ENCODE measurements around the gene BEST2.
A peak's percentile ranks its signal among the peaks of the same experiment; 100 is the strongest.

The BEST2 gene

GRCh38 chr19:12769689-12770088, 18.1 kb downstream of the BEST2 start:
- Histone ChIP-seq H3K23ac (ENCODE audit: low read length in 2 of 2) (no peak overlapping the region), H3K79me1 (replicated peaks; ENCODE audit: low read length, poor library complexity, severe bottlenecking) (peaks cover 6% of the 10 kb centered on the region), H2AFZ (ENCODE audit: low read depth, low read length) (no peak overlapping the region), H4K91ac (ENCODE audit: low read length) (no peak overlapping the region), H2BK5ac (ENCODE audit: low read depth, low read length, poor library complexity, severe bottlenecking) (no peak overlapping the region), H3K27ac (ENCODE audit: low read length, poor library complexity, severe bottlenecking) (no peak overlapping the region), H3K18ac (ENCODE audit: low read depth in 1 of 2, low read length in 2 of 2) (no peak overlapping the region), H2BK12ac (ENCODE audit: low read length in 2 of 2) (no peak overlapping the region), H3K4me1 (ENCODE audit: control insufficient read depth, insufficient read depth, low read depth, low read length) (peaks cover 7% of the 10 kb centered on the region), H2BK15ac (ENCODE audit: low read depth, poor library complexity, severe bottlenecking) (no peak overlapping the region), H3K14ac (ENCODE audit: low read length in 2 of 2) (no peak overlapping the region), H4K8ac (ENCODE audit: low read length) (no peak overlapping the region), H3K4me2 (ENCODE audit: low read length, poor library complexity, severe bottlenecking) (peak overlapping the region; percentile 30), H3K4me3 (ENCODE audit: insufficient read depth in 1 of 2, low read depth in 1 of 2, low read length in 2 of 2) (no peak overlapping the region), H2BK120ac (ENCODE audit: low read depth, low read length) (no peak overlapping the region), H3K4ac (ENCODE audit: low read depth in 1 of 2, low read length in 2 of 2) (no peak overlapping the region), H3K9ac (ENCODE audit: low read length) (no peak overlapping the region), H3K36me3 (ENCODE audit: control insufficient read depth in 1 of 2, insufficient read depth in 2 of 2, low read depth in 1 of 2, low read length in 2 of 2) (peaks cover 40 to 56% of the 10 kb centered on the region in 2 experiments), H3K9me3 (ENCODE audit: control insufficient read depth, low read length) (no peaks in the 10 kb centered on the region), H3K27me3 (ENCODE audit: control insufficient read depth in 1 of 2, insufficient read depth in 1 of 2, low read length in 2 of 2) (no peaks in the 10 kb centered on the region), H2AK5ac (ENCODE audit: low read length, severe bottlenecking) (no peak overlapping the region)
- WGBS, result 52% methylated on average over 37 of the region's 37 CpGs
- DNase-seq, result no peak

DNA sequence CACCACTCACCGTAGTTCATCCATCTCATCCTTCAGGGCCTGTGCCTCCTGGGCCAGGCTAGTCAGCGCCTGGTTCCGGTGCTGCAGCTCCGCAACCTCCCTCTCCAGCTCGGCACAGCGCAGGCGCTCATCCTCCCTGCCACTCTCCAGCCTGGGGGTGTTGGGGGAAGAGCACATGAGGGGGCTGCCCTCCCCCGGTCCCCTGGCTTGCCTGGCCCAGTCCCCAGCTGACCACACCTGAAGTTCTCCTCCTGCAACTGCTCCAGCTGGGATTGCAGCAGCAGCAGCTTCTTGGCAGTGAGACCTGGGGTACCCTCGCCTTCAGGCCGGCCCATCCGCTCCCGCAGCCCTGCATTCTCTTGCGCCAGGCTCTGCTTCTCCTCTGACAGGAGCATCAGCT, 19.3 kb downstream of the BEST2 start:
- Histone ChIP-seq H2BK120ac (ENCODE audit: low read depth, low read length) (no peak overlapping the region), H3K4me2 (ENCODE audit: low read length, poor library complexity, severe bottlenecking) (no peak overlapping the region)

DNA sequence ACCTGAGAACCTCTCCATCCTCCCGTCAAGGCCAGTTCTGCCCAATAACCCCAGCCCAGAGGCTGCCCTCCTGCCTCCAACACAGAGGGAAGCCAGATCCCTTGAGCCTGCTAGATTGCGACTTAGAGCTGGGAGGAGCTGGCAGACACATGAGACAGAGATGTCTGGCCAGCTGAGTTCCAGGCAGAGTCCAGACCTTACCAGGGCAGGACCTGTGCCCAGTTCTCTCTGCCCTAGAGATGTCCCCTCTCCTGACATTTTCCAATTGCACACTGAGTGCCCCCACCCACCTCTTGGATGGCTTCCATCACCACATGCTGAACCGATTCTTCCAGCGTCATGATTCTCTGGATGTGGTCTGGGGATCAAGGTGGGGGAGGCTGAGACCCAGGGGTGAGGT, 20.7 kb downstream of the BEST2 start:
- H3K9me3 ChIP-seq (ENCODE audit: control insufficient read depth, low read length), result no peaks in the 10 kb centered on the region
- no peak overlapping the region for H3K27ac ChIP-seq (ENCODE audit: low read length, poor library complexity, severe bottlenecking)
- no peak overlapping the region for H3K23ac ChIP-seq (ENCODE audit: low read length in 2 of 2)
- 83% methylated on average over 4 of the region's 4 CpGs for WGBS
- H3K4me1 ChIP-seq (ENCODE audit: control insufficient read depth, insufficient read depth, low read depth, low read length), result peaks cover 14% of the 10 kb centered on the region
- no peaks in the 10 kb centered on the region for H3K27me3 ChIP-seq (ENCODE audit: control insufficient read depth in 1 of 2, insufficient read depth in 1 of 2, low read length in 2 of 2)
- no peak overlapping the region for H3K4ac ChIP-seq (ENCODE audit: low read depth in 1 of 2, low read length in 2 of 2)
- DNase-seq, result no peak
- no peak overlapping the region for H3K4me3 ChIP-seq (ENCODE audit: insufficient read depth in 1 of 2, low read depth in 1 of 2, low read length in 2 of 2)
- H2BK120ac ChIP-seq (ENCODE audit: low read depth, low read length), result no peak overlapping the region
- H4K91ac ChIP-seq (ENCODE audit: low read length), result no peak overlapping the region
- H3K18ac ChIP-seq (ENCODE audit: low read depth in 1 of 2, low read length in 2 of 2), result no peak overlapping the region
- no peak overlapping the region for H3K14ac ChIP-seq (ENCODE audit: low read length in 2 of 2)
- H3K36me3 ChIP-seq (ENCODE audit: control insufficient read depth in 1 of 2, insufficient read depth in 2 of 2, low read depth in 1 of 2, low read length in 2 of 2), result peaks cover 35 to 36% of the 10 kb centered on the region in 2 experiments
- H3K4me2 ChIP-seq (ENCODE audit: low read length, poor library complexity, severe bottlenecking), result no peak overlapping the region
- no peak overlapping the region for H2BK5ac ChIP-seq (ENCODE audit: low read depth, low read length, poor library complexity, severe bottlenecking)
- no peak overlapping the region for H2AK5ac ChIP-seq (ENCODE audit: low read length, severe bottlenecking)
- H2BK12ac ChIP-seq (ENCODE audit: low read length in 2 of 2), result no peak overlapping the region
- H3K79me1 ChIP-seq (replicated peaks; ENCODE audit: low read length, poor library complexity, severe bottlenecking), result peaks cover 10% of the 10 kb centered on the region
- H2BK15ac ChIP-seq (ENCODE audit: low read depth, poor library complexity, severe bottlenecking), result no peak overlapping the region
- H3K9ac ChIP-seq (ENCODE audit: low read length), result peak overlapping the region; percentile 18
- no peak overlapping the region for H2AFZ ChIP-seq (ENCODE audit: low read depth, low read length)
- no peak overlapping the region for H4K8ac ChIP-seq (ENCODE audit: low read length)

More for the DNA sequence above, 19.3 kb downstream of the BEST2 start:
- H3K18ac ChIP-seq (ENCODE audit: low read depth in 1 of 2, low read length in 2 of 2), result no peak overlapping the region
- no peak overlapping the region for H2BK12ac ChIP-seq (ENCODE audit: low read length in 2 of 2)
- H3K9ac ChIP-seq (ENCODE audit: low read length), result no peak overlapping the region
- no peak overlapping the region for H3K23ac ChIP-seq (ENCODE audit: low read length in 2 of 2)
- H2AFZ ChIP-seq (ENCODE audit: low read depth, low read length), result no peak overlapping the region
- no peaks in the 10 kb centered on the region for H3K27me3 ChIP-seq (ENCODE audit: control insufficient read depth in 1 of 2, insufficient read depth in 1 of 2, low read length in 2 of 2)
- no peak overlapping the region for H3K27ac ChIP-seq (ENCODE audit: low read length, poor library complexity, severe bottlenecking)
- H2BK15ac ChIP-seq (ENCODE audit: low read depth, poor library complexity, severe bottlenecking), result no peak overlapping the region
- H3K14ac ChIP-seq (ENCODE audit: low read length in 2 of 2), result no peak overlapping the region
- no peak overlapping the region for H4K8ac ChIP-seq (ENCODE audit: low read length)
- no peak overlapping the region for H3K4ac ChIP-seq (ENCODE audit: low read depth in 1 of 2, low read length in 2 of 2)
- H4K91ac ChIP-seq (ENCODE audit: low read length), result no peak overlapping the region
- peaks cover 12% of the 10 kb centered on the region for H3K4me1 ChIP-seq (ENCODE audit: control insufficient read depth, insufficient read depth, low read depth, low read length)
- peaks cover 10% of the 10 kb centered on the region for H3K79me1 ChIP-seq (replicated peaks; ENCODE audit: low read length, poor library complexity, severe bottlenecking)
- no peak for DNase-seq
- H3K9me3 ChIP-seq (ENCODE audit: control insufficient read depth, low read length), result no peaks in the 10 kb centered on the region
- H2AK5ac ChIP-seq (ENCODE audit: low read length, severe bottlenecking), result no peak overlapping the region
- H2BK5ac ChIP-seq (ENCODE audit: low read depth, low read length, poor library complexity, severe bottlenecking), result no peak overlapping the region
- no peak overlapping the region for H3K4me3 ChIP-seq (ENCODE audit: insufficient read depth in 1 of 2, low read depth in 1 of 2, low read length in 2 of 2)
- WGBS, result 96% methylated on average over 12 of the region's 13 CpGs
- H3K36me3 ChIP-seq (ENCODE audit: control insufficient read depth in 1 of 2, insufficient read depth in 2 of 2, low read depth in 1 of 2, low read length in 2 of 2), result peaks cover 37 to 46% of the 10 kb centered on the region in 2 experiments

DNA sequence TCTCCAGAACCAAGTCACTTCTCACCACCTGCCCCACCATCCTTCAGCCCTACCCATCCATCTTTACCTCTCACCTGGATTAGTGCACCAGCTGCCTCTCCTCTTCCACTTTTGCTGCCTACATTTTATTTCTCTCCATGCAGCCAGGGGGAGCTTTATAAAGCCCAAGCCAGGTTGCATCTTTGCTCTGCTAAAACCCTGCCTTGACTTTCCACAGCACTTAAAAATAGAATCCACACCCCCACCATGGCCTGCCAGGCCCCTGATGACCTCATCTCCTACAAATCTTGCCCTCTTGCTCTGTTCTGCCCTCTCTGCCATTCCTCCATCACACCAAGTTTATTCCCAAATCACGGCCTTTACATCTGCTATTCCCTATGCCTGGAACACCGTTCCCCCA, 22.0 kb downstream of the BEST2 start:
- Histone ChIP-seq H3K4ac (ENCODE audit: low read depth in 1 of 2, low read length in 2 of 2) (no peak overlapping the region), H3K9ac (ENCODE audit: low read length) (no peak overlapping the region), H3K79me1 (replicated peaks; ENCODE audit: low read length, poor library complexity, severe bottlenecking) (peaks cover 10% of the 10 kb centered on the region), H3K27me3 (ENCODE audit: control insufficient read depth in 1 of 2, insufficient read depth in 1 of 2, low read length in 2 of 2) (no peaks in the 10 kb centered on the region), H4K91ac (ENCODE audit: low read length) (no peak overlapping the region), H3K14ac (ENCODE audit: low read length in 2 of 2) (no peak overlapping the region), H3K18ac (ENCODE audit: low read depth in 1 of 2, low read length in 2 of 2) (no peak overlapping the region), H4K8ac (ENCODE audit: low read length) (no peak overlapping the region), H2BK120ac (ENCODE audit: low read depth, low read length) (no peak overlapping the region), H3K27ac (ENCODE audit: low read length, poor library complexity, severe bottlenecking) (no peak overlapping the region), H2AFZ (ENCODE audit: low read depth, low read length) (no peak overlapping the region), H3K9me3 (ENCODE audit: control insufficient read depth, low read length) (no peaks in the 10 kb centered on the region), H3K23ac (ENCODE audit: low read length in 2 of 2) (no peak overlapping the region), H2AK5ac (ENCODE audit: low read length, severe bottlenecking) (no peak overlapping the region), H3K4me1 (ENCODE audit: control insufficient read depth, insufficient read depth, low read depth, low read length) (peaks cover 16% of the 10 kb centered on the region), H3K4me2 (ENCODE audit: low read length, poor library complexity, severe bottlenecking) (no peak overlapping the region), H2BK12ac (ENCODE audit: low read length in 2 of 2) (no peak overlapping the region), H2BK5ac (ENCODE audit: low read depth, low read length, poor library complexity, severe bottlenecking) (no peak overlapping the region), H2BK15ac (ENCODE audit: low read depth, poor library complexity, severe bottlenecking) (no peak overlapping the region), H3K36me3 (ENCODE audit: control insufficient read depth in 1 of 2, insufficient read depth in 2 of 2, low read depth in 1 of 2, low read length in 2 of 2) (peaks cover 24 to 27% of the 10 kb centered on the region in 2 experiments), H3K4me3 (ENCODE audit: insufficient read depth in 1 of 2, low read depth in 1 of 2, low read length in 2 of 2) (no peak overlapping the region)
- peak; percentile 41 for DNase-seq
- WGBS, result 73% methylated on average over 2 of the region's 2 CpGs

Measured in mesenchymal stem cell (in vitro differentiated cells and primary cell).